Measurements from ENCODE around the gene STPG4. TPM values are rescaled to one million over a fixed set of nuclear protein-coding genes. Genes with fewer than 3 reads are reported as not detected.

STPG4 gene
- polyA plus RNA-seq, 3 donors, result 0.20 to 0.24 TPM; not detected in 1

DNA sequence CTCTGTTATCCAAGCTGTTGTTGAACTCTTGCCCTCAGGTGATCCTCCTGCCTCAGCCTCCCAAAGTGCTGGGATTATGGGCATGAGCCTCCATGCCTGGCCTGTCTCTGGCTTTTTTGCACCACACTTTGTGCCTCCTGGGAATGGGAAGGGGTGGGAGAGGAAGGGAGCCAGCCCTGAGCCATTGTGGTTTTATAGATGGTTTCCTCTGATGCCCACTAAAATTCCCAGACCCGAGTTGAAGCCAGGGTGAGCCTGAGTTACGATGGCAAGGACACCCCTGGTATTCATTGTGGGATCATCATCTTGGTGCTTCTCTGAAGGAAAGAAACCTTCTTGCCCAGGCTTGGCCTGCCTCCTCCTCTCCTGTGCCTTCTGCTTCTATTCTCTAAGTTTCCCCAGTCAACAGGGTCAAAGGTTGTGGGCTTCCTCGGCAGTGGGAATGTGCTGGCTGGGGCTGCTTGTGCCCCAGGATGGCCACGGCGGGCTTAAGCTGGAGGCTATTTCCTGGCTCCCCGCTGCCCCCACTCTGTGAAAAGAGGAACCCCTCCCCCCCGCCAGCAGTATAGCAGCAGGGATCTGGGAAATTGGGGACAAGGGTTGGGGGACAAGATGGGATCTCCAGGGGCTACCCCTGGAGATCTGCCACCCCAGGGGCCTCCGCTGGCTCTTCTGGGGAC lies 106.2 kb downstream of the STPG4 start:
- H3K27me3 Mint-ChIP-seq (ENCODE audit: low read depth in 3 of 3), result no peaks in the 10 kb centered on the region
- H3K4me1 ChIP-seq (ENCODE audit: control insufficient read depth in 1 of 2, insufficient read depth in 2 of 2, low read length in 2 of 2), result no peaks in the 10 kb centered on the region
- H3K4me2 ChIP-seq (replicated peaks; ENCODE audit: extremely low read depth, low read length, poor library complexity, severe bottlenecking), result no peak overlapping the region
- H3K9me3 ChIP-seq (replicated peaks in 1 of 2; ENCODE audit: control insufficient read depth in 1 of 2, insufficient read depth in 1 of 2, low read length in 2 of 2), result no peaks in the 10 kb centered on the region
- H3K9me3 Mint-ChIP-seq, result no peaks in the 10 kb centered on the region
- H3K36me3 ChIP-seq (replicated peaks in 1 of 2; ENCODE audit: control insufficient read depth in 1 of 2, insufficient read depth in 2 of 2, low read length in 2 of 2), result peaks cover 92 to 100% of the 10 kb centered on the region in 2 donors
- H3K9ac ChIP-seq (ENCODE audit: insufficient read depth, low read length, poor library complexity, severe bottlenecking), result no peak overlapping the region
- H3K27me3 ChIP-seq (ENCODE audit: control insufficient read depth in 2 of 2, insufficient read depth in 2 of 2, low read length in 2 of 2), result no peaks in the 10 kb centered on the region
- no peak for DNase-seq
- peaks cover 94 to 98% of the 10 kb centered on the region in 2 donors for H3K36me3 Mint-ChIP-seq
- intact Hi-C loops (cut with micrococcal nuclease), result no loop called here
- WGBS (ENCODE audit: insufficient coverage), result 61% methylated on average over 4 of the region's 8 CpGs
- H3K4me3 ChIP-seq (replicated peaks in 1 of 3; ENCODE audit: low read depth in 2 of 3, low read length in 3 of 3), result no peak overlapping the region
- H3K4me3 Mint-ChIP-seq, result no peak overlapping the region
- TF ChIP-seq, protein P1, sequence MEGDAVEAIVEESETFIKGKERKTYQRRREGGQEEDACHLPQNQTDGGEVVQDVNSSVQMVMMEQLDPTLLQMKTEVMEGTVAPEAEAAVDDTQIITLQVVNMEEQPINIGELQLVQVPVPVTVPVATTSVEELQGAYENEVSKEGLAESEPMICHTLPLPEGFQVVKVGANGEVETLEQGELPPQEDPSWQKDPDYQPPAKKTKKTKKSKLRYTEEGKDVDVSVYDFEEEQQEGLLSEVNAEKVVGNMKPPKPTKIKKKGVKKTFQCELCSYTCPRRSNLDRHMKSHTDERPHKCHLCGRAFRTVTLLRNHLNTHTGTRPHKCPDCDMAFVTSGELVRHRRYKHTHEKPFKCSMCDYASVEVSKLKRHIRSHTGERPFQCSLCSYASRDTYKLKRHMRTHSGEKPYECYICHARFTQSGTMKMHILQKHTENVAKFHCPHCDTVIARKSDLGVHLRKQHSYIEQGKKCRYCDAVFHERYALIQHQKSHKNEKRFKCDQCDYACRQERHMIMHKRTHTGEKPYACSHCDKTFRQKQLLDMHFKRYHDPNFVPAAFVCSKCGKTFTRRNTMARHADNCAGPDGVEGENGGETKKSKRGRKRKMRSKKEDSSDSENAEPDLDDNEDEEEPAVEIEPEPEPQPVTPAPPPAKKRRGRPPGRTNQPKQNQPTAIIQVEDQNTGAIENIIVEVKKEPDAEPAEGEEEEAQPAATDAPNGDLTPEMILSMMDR (IDR thresholded peaks at IDR 0.05), result no peak
- H2AFZ ChIP-seq (ENCODE audit: insufficient read depth, low read depth, low read length, poor library complexity, severe bottlenecking), result no peak overlapping the region
- peaks cover 4% of the 10 kb centered on the region for H3K79me2 ChIP-seq (ENCODE audit: insufficient read depth, low read length)
- H3K27ac Mint-ChIP-seq, result peak overlapping the region; percentile 18 to 85 (median 62)
- no peaks in the 10 kb centered on the region for H4K20me1 ChIP-seq (ENCODE audit: insufficient read depth, low read length)
- peak overlapping the region in 1 of 2 donors; percentile 67 for H3K27ac ChIP-seq (ENCODE audit: low read depth in 1 of 2, low read length in 2 of 2)
- peaks cover 4% of the 10 kb centered on the region for H3K4me1 Mint-ChIP-seq

DNA sequence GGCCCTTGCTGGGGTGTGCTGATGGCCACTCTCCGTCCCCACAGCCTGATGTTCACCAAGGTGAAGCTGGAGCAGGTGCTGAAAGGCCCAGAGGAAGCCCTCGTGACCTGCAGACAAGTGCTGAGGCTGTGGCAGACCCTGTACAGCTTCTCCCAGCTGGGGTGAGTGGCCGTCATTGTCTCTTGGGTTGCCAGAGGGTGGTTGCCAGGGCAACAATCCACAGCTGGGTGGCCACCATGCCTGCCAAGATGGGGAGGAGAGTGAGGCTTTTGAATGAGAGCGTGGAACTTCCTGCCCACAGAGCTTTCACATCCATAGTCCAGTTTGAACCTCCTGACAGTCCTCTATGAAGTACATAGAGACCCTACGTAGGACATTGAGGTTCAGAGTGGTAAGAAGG lies 108.8 kb downstream of the STPG4 start:
- 85% methylated on average over 3 of the region's 5 CpGs for WGBS (ENCODE audit: insufficient coverage)
- Mint-ChIP-seq H3K27me3 (ENCODE audit: low read depth in 3 of 3) (no peaks in the 10 kb centered on the region), H3K4me3 (no peak overlapping the region), H3K4me1 (peaks cover 5% of the 10 kb centered on the region), H3K36me3 (peaks cover 92 to 98% of the 10 kb centered on the region in 2 donors), H3K9me3 (no peaks in the 10 kb centered on the region), H3K27ac (peak overlapping the region in 5 of 7 donors; percentile 1 to 54 (median 14))
- H2AFZ ChIP-seq (ENCODE audit: insufficient read depth, low read depth, low read length, poor library complexity, severe bottlenecking), result no peak overlapping the region
- H3K4me2 ChIP-seq (replicated peaks; ENCODE audit: extremely low read depth, low read length, poor library complexity, severe bottlenecking), result no peak overlapping the region
- no peaks in the 10 kb centered on the region for H3K9me3 ChIP-seq (replicated peaks in 1 of 2; ENCODE audit: control insufficient read depth in 1 of 2, insufficient read depth in 1 of 2, low read length in 2 of 2)
- H4K20me1 ChIP-seq (ENCODE audit: insufficient read depth, low read length), result no peaks in the 10 kb centered on the region
- H3K4me1 ChIP-seq (ENCODE audit: control insufficient read depth in 1 of 2, insufficient read depth in 2 of 2, low read length in 2 of 2), result no peaks in the 10 kb centered on the region
- H3K36me3 ChIP-seq (replicated peaks in 1 of 2; ENCODE audit: control insufficient read depth in 1 of 2, insufficient read depth in 2 of 2, low read length in 2 of 2), result peaks cover 89 to 99% of the 10 kb centered on the region in 2 donors
- H3K9ac ChIP-seq (ENCODE audit: insufficient read depth, low read length, poor library complexity, severe bottlenecking), result no peak overlapping the region
- TF ChIP-seq, protein P1 (IDR thresholded peaks at IDR 0.05), result no peak
- intact Hi-C loops (cut with micrococcal nuclease), result no loop called here
- no peak for DNase-seq
- peak overlapping the region in 1 of 2 donors; percentile 67 for H3K27ac ChIP-seq (ENCODE audit: low read depth in 1 of 2, low read length in 2 of 2)
- no peak overlapping the region for H3K4me3 ChIP-seq (replicated peaks in 1 of 3; ENCODE audit: low read depth in 2 of 3, low read length in 3 of 3)
- H3K79me2 ChIP-seq (ENCODE audit: insufficient read depth, low read length), result peaks cover 6% of the 10 kb centered on the region
- no peaks in the 10 kb centered on the region for H3K27me3 ChIP-seq (ENCODE audit: control insufficient read depth in 2 of 2, insufficient read depth in 2 of 2, low read length in 2 of 2)

Data from CD14-positive monocyte (primary cell).